Right cardiac atrium (tissue), 5 donors: ENCODE results near the gene PPP1R14C. TPM values are rescaled to one million over a fixed set of nuclear protein-coding genes. Genes with fewer than 3 reads are reported as not detected.

ENCODE experiments used
- polyA plus RNA-seq: library from polyadenylated mRNA; stranded (reverse); fragments of 200-250 nt; gene quantifications from one replicate; pipeline ENCODE4 v1.2.3, GENCODE V29; 2013
- total RNA-seq, 4 donors: library from RNA; stranded (reverse); fragmentation: NEBNext Ultra II Directional; extraction: Animal tissue kit (Norgen Biotek cat#: 25700); gene quantifications; one replicate each; pipeline ENCODE4 v1.2.1, GENCODE V29; 2021
- donor health status: healthy with polysubstance abuse.
- donor health status: DM: no; HTN: yes; CAD: no.
- donor health status: DM: no; HTN: no; CAD: no.
- donor health status: DM: no; HTN: yes; CAD: no; lungs with severe emphysema.
- donor health status: DM: yes; HTN: yes; CAD: no.

The PPP1R14C gene
- total and polyA plus RNA-seq, 5 donors = 90.7 to 170 (median 102) TPM

Other genes starting within 250 kb of the PPP1R14C start
- under 1 TPM; 0.17 to 0.45 (median 0.39) TPM for gene RAET1E, start 244.9 kb upstream of the PPP1R14C start, total RNA-seq
- 0.41 TPM for gene RAET1E, start 244.9 kb upstream of the PPP1R14C start, polyA plus RNA-seq
- gene RAET1G, start 219.9 kb upstream of the PPP1R14C start, total RNA-seq = under 1 TPM in 1 of 4 donors, not detected in 3; 0.43 TPM
- gene RAET1G, start 219.9 kb upstream of the PPP1R14C start, polyA plus RNA-seq = 0.20 TPM
- 1 to 10 TPM in 3 of 4 donors, under 1 TPM in 1; 0.31 to 1.2 (median 1.1) TPM for gene ULBP2, start 201.0 kb upstream of the PPP1R14C start, total RNA-seq
- 1.1 TPM for gene ULBP2, start 201.0 kb upstream of the PPP1R14C start, polyA plus RNA-seq
- under 1 TPM in 3 of 4 donors, not detected in 1; 0.20 to 0.22 (median 0.21) TPM for gene ULBP1, start 179.1 kb upstream of the PPP1R14C start, total RNA-seq
- 0.20 TPM for gene ULBP1, start 179.1 kb upstream of the PPP1R14C start, polyA plus RNA-seq
- not detected for gene RAET1L, start 117.5 kb upstream of the PPP1R14C start, total RNA-seq
- gene RAET1L, start 117.5 kb upstream of the PPP1R14C start, polyA plus RNA-seq = not detected
- 1 to 10 TPM; 1.1 to 2.4 (median 1.5) TPM for gene ULBP3, start 73.9 kb upstream of the PPP1R14C start, total RNA-seq
- gene ULBP3, start 73.9 kb upstream of the PPP1R14C start, polyA plus RNA-seq = 0.43 TPM
- gene IYD, start 226.0 kb downstream of the PPP1R14C start, total RNA-seq = not detected
- gene IYD, start 226.0 kb downstream of the PPP1R14C start, polyA plus RNA-seq = not detected